GM18499 (cell line): ENCODE data around the gene HEATR5B.
"Not testable (repeated sequence)": the region's sequence is repeated elsewhere in the genome, so short reads cannot be mapped to it uniquely, and the experiment has no call there.

Experiments used
- ATAC-seq: cut with Tn5 transposase; IDR thresholded peaks from one replicate; pipeline ENCODE4 v1.9.1; 2021; ENCODE audit warnings: moderate number of reproducible peaks; ENCODE audit not compliant: insufficient read depth, unreplicated experiment

HEATR5B gene

DNA sequence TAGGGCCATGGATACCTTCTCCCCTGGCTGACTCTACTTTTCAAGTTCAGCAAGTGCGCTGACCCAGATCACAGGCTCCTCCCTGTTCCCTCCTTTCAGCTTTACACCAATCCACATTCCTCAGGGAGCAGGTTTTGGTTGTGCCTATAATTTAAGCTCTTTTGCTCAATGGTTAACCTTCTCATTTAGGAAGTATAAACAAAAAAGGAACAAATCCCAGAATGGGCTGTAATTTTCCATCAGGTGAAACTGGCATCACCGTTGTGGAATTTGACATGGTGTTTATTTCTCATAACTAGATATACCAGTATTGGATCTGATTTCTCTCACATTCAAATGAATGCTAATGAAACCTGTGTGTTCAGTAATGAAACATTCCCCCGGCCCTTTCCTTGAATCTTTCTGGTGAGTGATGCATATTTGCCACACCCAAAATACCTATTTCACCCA, 131.4 kb downstream of the HEATR5B start:
- ATAC-seq: no peak

DNA sequence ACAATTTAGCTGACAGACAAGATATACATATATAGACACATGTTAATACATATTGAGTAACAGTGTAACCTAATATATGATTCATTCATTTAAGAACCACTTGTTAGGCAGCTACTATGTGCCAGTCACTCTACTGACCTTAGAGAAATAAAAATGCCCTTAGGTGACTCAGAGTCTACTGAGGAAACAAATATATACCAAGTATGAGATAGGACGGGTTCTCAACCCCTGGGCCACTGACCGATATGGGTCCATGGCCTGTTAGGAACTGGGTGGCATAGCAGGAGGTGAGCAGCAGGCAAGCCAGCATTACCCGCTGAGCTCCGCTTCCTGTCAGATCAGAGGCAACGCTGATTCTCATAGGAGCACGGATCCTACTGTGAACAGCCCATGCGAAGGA, 132.6 kb downstream of the HEATR5B start:
- no peak for ATAC-seq

DNA sequence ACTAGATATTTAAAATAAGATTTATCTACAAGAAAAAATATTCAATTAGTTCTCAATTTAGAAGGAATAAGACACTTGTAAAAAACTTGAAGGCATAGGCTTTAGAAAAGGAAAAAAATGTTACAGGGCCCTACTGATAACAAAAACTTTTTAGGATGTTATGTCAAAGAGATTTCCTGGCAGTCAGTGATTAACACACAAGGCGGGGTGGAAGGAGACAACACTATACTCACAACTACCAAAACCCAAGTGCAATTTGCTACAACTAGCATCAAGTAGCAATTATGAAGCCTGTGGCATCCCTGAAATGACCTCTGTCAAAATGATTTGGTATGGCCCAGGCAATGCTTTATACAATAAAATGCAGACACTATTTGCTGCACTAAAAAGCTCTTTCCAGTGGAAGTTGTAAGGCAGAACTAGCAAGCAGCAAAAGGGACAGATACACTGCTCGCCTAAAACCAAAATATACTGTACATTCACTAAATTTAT, 133.1 kb downstream of the HEATR5B start:
- ATAC-seq: no peak

DNA sequence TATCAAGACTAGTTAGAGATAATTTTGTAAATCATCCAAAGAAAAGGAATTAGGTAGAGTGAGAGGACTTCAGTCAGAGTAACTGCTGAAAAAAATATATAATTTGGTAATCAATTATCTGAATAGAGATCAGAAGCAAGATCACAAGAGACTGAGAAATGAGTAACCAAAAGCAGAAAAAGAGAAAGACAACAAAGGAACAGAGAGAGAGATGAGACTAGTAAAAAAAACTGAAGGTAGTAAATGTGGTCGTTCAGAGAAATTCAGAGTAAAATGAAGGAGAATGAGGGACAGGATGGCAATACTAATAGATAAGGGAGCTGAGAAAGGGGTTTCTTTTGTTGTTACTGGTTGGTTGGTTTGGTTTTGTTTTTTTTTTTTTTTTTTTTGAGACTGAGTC, 134.3 kb downstream of the HEATR5B start:
- ATAC-seq: no peak

DNA sequence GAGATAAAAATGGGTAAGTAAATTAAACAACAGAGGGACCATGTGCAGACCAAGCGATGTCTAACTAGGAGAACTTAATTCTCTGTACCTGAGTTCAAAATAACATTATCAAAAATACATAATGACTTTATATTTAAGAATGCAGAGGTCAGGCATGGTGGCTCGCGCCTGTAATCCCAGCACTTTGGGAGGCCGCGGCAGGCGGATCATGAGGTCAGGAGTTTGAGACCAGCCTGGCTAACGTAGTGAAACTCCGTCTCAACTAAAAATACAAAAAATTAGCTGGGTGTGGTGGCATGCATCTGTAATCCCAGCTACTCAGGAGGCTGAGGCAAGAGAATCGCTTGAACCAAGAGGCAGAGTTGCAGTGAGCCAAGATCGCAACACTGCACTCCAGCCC, 138.9 kb downstream of the HEATR5B start:
- not testable (repeated sequence) for ATAC-seq

DNA sequence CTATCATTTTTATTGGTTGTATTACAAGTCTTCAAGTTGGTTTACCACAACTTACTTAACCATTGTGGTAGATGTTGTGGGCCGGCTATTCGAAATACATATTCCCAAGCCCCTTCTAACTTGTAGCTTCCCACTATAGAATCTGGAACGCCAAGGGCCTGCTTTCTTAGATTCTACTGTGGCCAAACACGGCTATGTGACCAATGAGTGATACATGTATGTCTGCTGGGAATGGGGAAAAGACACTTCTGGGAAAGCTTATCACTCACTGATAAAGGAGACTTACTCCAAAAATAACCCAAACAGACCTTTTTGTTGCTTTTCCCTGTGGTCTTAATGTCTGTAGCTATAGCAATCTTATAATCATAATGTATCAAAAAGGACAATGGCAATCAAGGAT, 142.3 kb downstream of the HEATR5B start:
- ATAC-seq: no peak

DNA sequence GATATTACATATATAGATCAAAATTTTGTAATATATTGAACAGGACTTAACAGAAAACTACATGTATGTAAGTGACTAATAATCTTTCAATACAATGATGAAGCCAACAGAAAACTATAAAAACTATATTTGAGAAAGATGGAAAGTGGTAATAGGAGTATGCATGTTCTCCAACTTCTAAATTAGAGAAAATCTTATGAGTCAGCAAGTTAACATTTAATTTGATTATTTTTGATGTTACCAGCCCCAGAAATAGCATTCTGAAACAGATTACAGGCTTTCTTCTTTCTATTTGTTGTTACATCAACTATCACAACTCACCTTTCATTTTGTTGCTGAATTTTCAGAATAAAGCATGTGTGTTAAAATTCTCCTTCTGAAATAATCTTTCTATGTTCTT, 147.6 kb downstream of the HEATR5B start:
- not testable (repeated sequence) for ATAC-seq

DNA sequence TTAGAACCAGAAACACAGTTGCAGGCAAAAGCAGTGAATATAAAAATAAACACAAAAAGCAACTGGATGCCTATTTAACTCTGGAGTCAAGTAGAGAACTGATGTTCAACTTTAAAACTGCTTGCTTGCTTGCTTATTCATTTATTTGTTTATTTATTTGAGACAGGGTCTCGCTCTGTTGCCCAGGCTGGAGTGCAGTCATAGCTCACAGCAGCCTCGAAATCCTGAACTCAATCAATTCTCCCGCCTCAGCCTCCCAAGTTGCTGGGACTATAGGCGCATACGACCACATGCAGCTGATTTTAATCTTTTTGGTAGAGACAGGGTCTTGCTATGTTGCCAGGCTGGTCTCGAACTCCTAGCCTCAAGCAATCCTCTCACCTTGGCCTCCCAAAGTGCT, 152.5 kb downstream of the HEATR5B start:
- ATAC-seq: not testable (repeated sequence)
